SK-N-SH (cell line): Measurements from ENCODE around the gene BACE2. TPM values are rescaled to one million over a fixed set of nuclear protein-coding genes. Genes with fewer than 3 reads are reported as not detected.

Experiments used
- CTCF ChIA-PET: fragments of 300-600, 350-600 bp; formaldehyde crosslinking; extraction: SDS; loops from one replicate; lab custom pipeline; 2021; lab: Yijun Ruan, JAX
- POLR2A ChIA-PET: fragments of 350-600 bp; sonication (Branson Sonifier 250); formaldehyde crosslinking; extraction: SDS; loops from one replicate; lab custom pipeline; 2020; ENCODE audit warnings: antibody characterized with exemption, inconsistent platforms; lab: Yijun Ruan, JAX
- DNase-seq: peaks from one replicate; pipeline ENCODE4 v3.0.0; 2012
- H2AFZ ChIP-seq: fragments of 200-600 bp; sonication (generic); 2 replicates; pipeline ENCODE4 v1.8.1; 2016; ENCODE audit warnings: antibody characterized with exemption, mild to moderate bottlenecking, low read depth
- H3F3A ChIP-seq: fragments of 200-600 bp; sonication (generic); replicated peaks from 2 replicates; pipeline ENCODE3; 2016; ENCODE audit warnings: antibody characterized with exemption, mild to moderate bottlenecking; ENCODE audit not compliant: insufficient read depth
- H3K27ac ChIP-seq, 2 experiments: fragments of 200-500 bp in 1 of 2; fragments of 200-600 bp in 1 of 2; sonication (Bioruptor generic) in 1 of 2; sonication (generic), shearing (Covaris generic) in 1 of 2; 2 replicates each; pipeline versions ENCODE4 v1.5.1 to v1.6.1; 2014 to 2016; ENCODE audit warnings: low read depth in 2 of 2, inconsistent platforms in 1 of 2, low read length in 1 of 2, mild to moderate bottlenecking in 1 of 2, mixed read lengths in 1 of 2
- H3K27me3 ChIP-seq: fragments of 200-600 bp; sonication (generic), shearing (Covaris generic); 2 replicates; pipeline ENCODE4 v1.6.1; 2016; ENCODE audit warnings: mixed run types; ENCODE audit not compliant: insufficient read depth
- H3K36me3 ChIP-seq, 2 experiments: fragments of 200-500 bp in 1 of 2; fragments of 200-600 bp in 1 of 2; sonication (Bioruptor generic) in 1 of 2; sonication (generic) in 1 of 2; replicated peaks in 1 of 2; 2 replicates each; pipeline versions ENCODE3 to v1.5.1; 2014 to 2016; ENCODE audit warnings: low read length in 1 of 2, mild to moderate bottlenecking in 1 of 2; ENCODE audit not compliant: insufficient read depth in 2 of 2, control insufficient read depth in 1 of 2
- H3K4me1 ChIP-seq, 2 experiments: fragments of 200-500 bp in 1 of 2; fragments of 200-600 bp in 1 of 2; sonication (Bioruptor generic) in 1 of 2; sonication (generic), shearing (Covaris generic) in 1 of 2; 2 replicates each; pipeline versions ENCODE4 v1.5.1 to v1.6.1; 2014 to 2016; ENCODE audit warnings: low read depth in 1 of 2, low read length in 1 of 2, mixed run types in 1 of 2; ENCODE audit not compliant: insufficient read depth in 2 of 2, control insufficient read depth in 1 of 2
- H3K4me2 ChIP-seq: fragments of 200-600 bp; sonication (generic), shearing (Covaris generic); 2 replicates; pipeline ENCODE4 v1.6.1; 2017; ENCODE audit warnings: mixed run types
- H3K4me3 ChIP-seq, 2 experiments: fragments of 200-500 bp in 1 of 2; fragments of 200-600 bp in 1 of 2; sonication (Bioruptor generic) in 1 of 2; sonication (generic), shearing (Covaris generic) in 1 of 2; 2 replicates each; pipeline versions ENCODE4 v1.5.1 to v1.8.1; 2014 to 2016; ENCODE audit warnings: low read depth in 2 of 2, inconsistent platforms in 1 of 2, low read length in 1 of 2, mild to moderate bottlenecking in 1 of 2, mixed read lengths in 1 of 2, moderate library complexity in 1 of 2
- H3K79me2 ChIP-seq: fragments of 200-600 bp; sonication (generic); 2 replicates; pipeline ENCODE4 v1.8.1; 2017; ENCODE audit warnings: mild to moderate bottlenecking; ENCODE audit not compliant: insufficient read depth
- H3K9ac ChIP-seq: fragments of 200-600 bp; sonication (generic); 2 replicates; pipeline ENCODE4 v1.6.1; 2017; ENCODE audit warnings: mixed run types
- H3K9me2 ChIP-seq: fragments of 200-600 bp; sonication (generic); 2 replicates; pipeline ENCODE4 v1.6.1; 2017; ENCODE audit warnings: mixed run types
- H3K9me3 ChIP-seq: fragments of 200-600 bp; sonication (generic); 2 replicates; pipeline ENCODE4 v1.6.1; 2017; ENCODE audit warnings: mixed run types, mild to moderate bottlenecking, moderate library complexity
- H4K20me1 ChIP-seq: fragments of 200-600 bp; sonication (generic); 2 replicates; pipeline ENCODE4 v1.6.1; 2017; ENCODE audit warnings: mild to moderate bottlenecking, mixed run types; ENCODE audit not compliant: insufficient read depth
- ELF1 ChIP-seq: IDR thresholded peaks from 2 replicates; pipeline ENCODE4 v1.4.0; 2012
- EP300 ChIP-seq, 2 experiments: IDR thresholded peaks; 2 replicates each; pipeline versions ENCODE4 v1.4.0 to v1.6.1; 2012; ENCODE audit warnings: borderline replicate concordance in 1 of 2, low read depth in 1 of 2, low read length in 1 of 2
- EZH2phosphoT487 ChIP-seq: fragments of 200-600 bp; sonication (generic); IDR thresholded peaks from 2 replicates; pipeline ENCODE4 v1.6.1; 2017; ENCODE audit warnings: low read depth, mixed run types, mild to moderate bottlenecking, antibody characterized with exemption, moderate library complexity, borderline replicate concordance
- FOSL2 ChIP-seq: IDR thresholded peaks from 2 replicates; pipeline ENCODE4 v1.4.0; 2012; ENCODE audit warnings: low read depth, mild to moderate bottlenecking, moderate library complexity, borderline replicate concordance
- FOXM1 ChIP-seq: IDR thresholded peaks from 2 replicates; pipeline ENCODE4 v1.4.0; 2012; ENCODE audit warnings: low read depth, mild to moderate bottlenecking
- GABPA ChIP-seq: IDR thresholded peaks from 2 replicates; pipeline ENCODE4 v1.4.0; 2012; ENCODE audit warnings: low read depth, mild to moderate bottlenecking
- GATA2 ChIP-seq: sonication (generic); formaldehyde crosslinking; IDR thresholded peaks from 2 replicates; pipeline ENCODE4 v1.5.0; 2020; ENCODE audit warnings: mild to moderate bottlenecking, missing genetic modification reagents
- MEF2A ChIP-seq: IDR thresholded peaks from 2 replicates; pipeline ENCODE4 v1.4.0; 2012; ENCODE audit warnings: low read depth, borderline replicate concordance
- MXI1 ChIP-seq: IDR thresholded peaks from 2 replicates; pipeline ENCODE4 v1.6.1; 2012; ENCODE audit warnings: mild to moderate bottlenecking, low read depth, low read length, improper control_type of control experiment
- NFIC ChIP-seq: IDR thresholded peaks from 2 replicates; pipeline ENCODE4 v1.4.0; 2012; ENCODE audit warnings: borderline replicate concordance
- RAD21 ChIP-seq: IDR thresholded peaks from 2 replicates; pipeline ENCODE4 v1.6.1; 2012; ENCODE audit warnings: mild to moderate bottlenecking, low read length
- RCOR1 ChIP-seq: fragments of 150-350 bp; IDR thresholded peaks from 2 replicates; pipeline ENCODE4 v1.6.1; 2017; ENCODE audit warnings: antibody characterized with exemption, low read length
- RFX5 ChIP-seq: IDR thresholded peaks from 2 replicates; pipeline ENCODE4 v1.6.1; 2012; ENCODE audit warnings: mild to moderate bottlenecking, improper control_type of control experiment, low read length
- TCF12 ChIP-seq: IDR thresholded peaks from 2 replicates; pipeline ENCODE4 v1.4.0; 2012
- TEAD4 ChIP-seq: IDR thresholded peaks from 2 replicates; pipeline ENCODE4 v1.4.0; 2012; ENCODE audit warnings: mild to moderate bottlenecking, borderline replicate concordance; ENCODE audit not compliant: insufficient read depth
- WGBS: methylation state at CpG from one replicate; pipeline ENCODE4 v1.1.6; 2017; ENCODE audit warnings: low lambda C conversion rate; 5-methylcytosine and 5-hydroxymethylcytosine counted together
- polyA plus RNA-seq, 3 experiments: library from polyadenylated mRNA; depleted of rRNA; stranded (reverse); fragments of >200 nt; gene quantifications; 2 replicates each; pipeline ENCODE4 v1.2.3, GENCODE V29; 2012
- TF ChIP-seq, protein P1 (sequence below): IDR thresholded peaks from 2 replicates; pipeline ENCODE4; 2012
- TF ChIP-seq, protein P2 (sequence below): fragments of 200-600 bp; sonication (generic); IDR thresholded peaks from 2 replicates; pipeline ENCODE4 v1.6.1; 2017; ENCODE audit warnings: antibody characterized with exemption, mild to moderate bottlenecking, moderate library complexity
- TF ChIP-seq, protein P3 (sequence below): fragments of 150-350 bp; IDR thresholded peaks from 2 replicates; pipeline ENCODE4 v1.6.1; 2016; ENCODE audit warnings: mild to moderate bottlenecking, low read depth, low read length
- TF ChIP-seq, protein P4 (sequence below): IDR thresholded peaks from 2 replicates; pipeline ENCODE4 v1.4.0; 2012; ENCODE audit warnings: low read depth, borderline replicate concordance
- TF ChIP-seq, protein P5 (sequence below): IDR thresholded peaks from 2 replicates; pipeline ENCODE4 v1.4.0; 2012; ENCODE audit warnings: low read depth, borderline replicate concordance

BACE2 gene
- polyA plus RNA-seq, 1 of the 3 experiments (the other 2 are of a cell fraction), result 23.4 TPM

DNA sequence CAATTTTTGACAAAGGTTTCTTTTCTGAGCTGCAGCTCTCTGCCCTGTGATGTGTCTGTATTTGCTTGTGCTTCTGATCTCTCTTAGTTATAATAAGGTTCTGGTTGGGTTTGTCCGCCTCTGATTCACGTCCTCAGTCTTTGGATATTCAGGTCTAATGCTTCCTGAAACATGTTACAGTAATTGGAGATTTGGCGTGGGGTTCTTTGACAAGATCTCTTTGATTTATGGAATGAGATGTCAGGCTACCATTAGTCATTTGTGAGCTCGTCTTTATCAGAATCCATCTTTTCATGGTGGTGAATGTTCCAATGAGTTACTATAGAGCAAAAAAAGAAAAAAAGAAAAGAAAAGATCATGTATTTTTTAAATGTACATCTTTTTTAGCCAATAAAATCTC lies 62.5 kb downstream of the BACE2 start:
- TF ChIP-seq TEAD4, result no peak
- TF ChIP-seq, protein P1, sequence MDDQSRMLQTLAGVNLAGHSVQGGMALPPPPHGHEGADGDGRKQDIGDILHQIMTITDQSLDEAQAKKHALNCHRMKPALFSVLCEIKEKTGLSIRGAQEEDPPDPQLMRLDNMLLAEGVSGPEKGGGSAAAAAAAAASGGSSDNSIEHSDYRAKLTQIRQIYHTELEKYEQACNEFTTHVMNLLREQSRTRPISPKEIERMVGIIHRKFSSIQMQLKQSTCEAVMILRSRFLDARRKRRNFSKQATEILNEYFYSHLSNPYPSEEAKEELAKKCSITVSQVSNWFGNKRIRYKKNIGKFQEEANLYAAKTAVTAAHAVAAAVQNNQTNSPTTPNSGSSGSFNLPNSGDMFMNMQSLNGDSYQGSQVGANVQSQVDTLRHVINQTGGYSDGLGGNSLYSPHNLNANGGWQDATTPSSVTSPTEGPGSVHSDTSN, result peak; percentile 41; the same call in 1 of the 2 replicates
- Histone ChIP-seq H3K9me3 (no peaks in the 10 kb centered on the region), H3F3A (no peaks in the 10 kb centered on the region), H3K27ac (no peak overlapping the region), H4K20me1 (no peaks in the 10 kb centered on the region), H3K9ac (no peak overlapping the region), H3K9me2 (no peaks in the 10 kb centered on the region), H3K79me2 (no peaks in the 10 kb centered on the region), H3K4me3 (no peak overlapping the region), H2AFZ (no peak overlapping the region), H3K27me3 (no peaks in the 10 kb centered on the region), H3K4me2 (no peak overlapping the region), H3K4me1 (no peaks in the 10 kb centered on the region), H3K36me3 (no peaks in the 10 kb centered on the region)
- no peak for DNase-seq
- CTCF ChIA-PET, result no interaction called here
- POLR2A ChIA-PET, result no interaction called here
- 14% methylated on average over 4 of the region's 4 CpGs for WGBS

DNA sequence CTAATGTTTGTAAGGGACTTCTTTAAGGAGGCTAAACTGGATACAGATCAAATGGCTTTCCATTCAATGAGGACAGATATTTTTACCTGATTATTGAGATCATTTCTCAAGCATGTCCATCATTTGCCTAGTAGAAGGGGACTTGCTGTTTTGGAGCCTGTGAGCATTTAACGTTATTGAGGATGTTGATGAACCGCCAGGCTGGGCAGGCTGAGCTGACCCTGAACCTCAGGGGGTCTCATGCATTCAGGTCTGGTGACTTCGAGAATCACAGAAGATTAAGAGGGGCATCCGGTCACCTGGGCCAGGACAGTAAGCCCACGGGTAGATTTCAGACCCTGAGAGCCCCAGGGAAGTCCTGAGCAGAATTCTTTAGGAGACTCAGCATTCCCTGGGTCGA lies 63.1 kb downstream of the BACE2 start:
- H3K36me3 ChIP-seq, result no peaks in the 10 kb centered on the region
- H3K9me2 ChIP-seq, result no peaks in the 10 kb centered on the region
- TF ChIP-seq, protein P2, sequence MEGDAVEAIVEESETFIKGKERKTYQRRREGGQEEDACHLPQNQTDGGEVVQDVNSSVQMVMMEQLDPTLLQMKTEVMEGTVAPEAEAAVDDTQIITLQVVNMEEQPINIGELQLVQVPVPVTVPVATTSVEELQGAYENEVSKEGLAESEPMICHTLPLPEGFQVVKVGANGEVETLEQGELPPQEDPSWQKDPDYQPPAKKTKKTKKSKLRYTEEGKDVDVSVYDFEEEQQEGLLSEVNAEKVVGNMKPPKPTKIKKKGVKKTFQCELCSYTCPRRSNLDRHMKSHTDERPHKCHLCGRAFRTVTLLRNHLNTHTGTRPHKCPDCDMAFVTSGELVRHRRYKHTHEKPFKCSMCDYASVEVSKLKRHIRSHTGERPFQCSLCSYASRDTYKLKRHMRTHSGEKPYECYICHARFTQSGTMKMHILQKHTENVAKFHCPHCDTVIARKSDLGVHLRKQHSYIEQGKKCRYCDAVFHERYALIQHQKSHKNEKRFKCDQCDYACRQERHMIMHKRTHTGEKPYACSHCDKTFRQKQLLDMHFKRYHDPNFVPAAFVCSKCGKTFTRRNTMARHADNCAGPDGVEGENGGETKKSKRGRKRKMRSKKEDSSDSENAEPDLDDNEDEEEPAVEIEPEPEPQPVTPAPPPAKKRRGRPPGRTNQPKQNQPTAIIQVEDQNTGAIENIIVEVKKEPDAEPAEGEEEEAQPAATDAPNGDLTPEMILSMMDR, result no peak
- TF ChIP-seq, protein P1, result no peak
- TF ChIP-seq MEF2A (no peak), RFX5 (no peak), RAD21 (no peak), EP300 (IDR thresholded peaks at IDR 0.05; ENCODE audit: borderline replicate concordance in 1 of 2, low read depth in 1 of 2, low read length in 1 of 2) (no peak), GATA2 (CRISPR knock-in tag) (no peak), EZH2phosphoT487 (no peak), GABPA (no peak), NFIC (no peak), FOXM1 (no peak), FOSL2 (no peak), MXI1 (no peak), ELF1 (no peak), RCOR1 (no peak), TCF12 (no peak)
- TF ChIP-seq, protein P3, sequence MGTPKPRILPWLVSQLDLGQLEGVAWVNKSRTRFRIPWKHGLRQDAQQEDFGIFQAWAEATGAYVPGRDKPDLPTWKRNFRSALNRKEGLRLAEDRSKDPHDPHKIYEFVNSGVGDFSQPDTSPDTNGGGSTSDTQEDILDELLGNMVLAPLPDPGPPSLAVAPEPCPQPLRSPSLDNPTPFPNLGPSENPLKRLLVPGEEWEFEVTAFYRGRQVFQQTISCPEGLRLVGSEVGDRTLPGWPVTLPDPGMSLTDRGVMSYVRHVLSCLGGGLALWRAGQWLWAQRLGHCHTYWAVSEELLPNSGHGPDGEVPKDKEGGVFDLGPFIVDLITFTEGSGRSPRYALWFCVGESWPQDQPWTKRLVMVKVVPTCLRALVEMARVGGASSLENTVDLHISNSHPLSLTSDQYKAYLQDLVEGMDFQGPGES, result no peak
- TF ChIP-seq, protein P4, sequence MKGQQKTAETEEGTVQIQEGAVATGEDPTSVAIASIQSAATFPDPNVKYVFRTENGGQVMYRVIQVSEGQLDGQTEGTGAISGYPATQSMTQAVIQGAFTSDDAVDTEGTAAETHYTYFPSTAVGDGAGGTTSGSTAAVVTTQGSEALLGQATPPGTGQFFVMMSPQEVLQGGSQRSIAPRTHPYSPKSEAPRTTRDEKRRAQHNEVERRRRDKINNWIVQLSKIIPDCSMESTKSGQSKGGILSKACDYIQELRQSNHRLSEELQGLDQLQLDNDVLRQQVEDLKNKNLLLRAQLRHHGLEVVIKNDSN, result no peak
- TF ChIP-seq, protein P5, sequence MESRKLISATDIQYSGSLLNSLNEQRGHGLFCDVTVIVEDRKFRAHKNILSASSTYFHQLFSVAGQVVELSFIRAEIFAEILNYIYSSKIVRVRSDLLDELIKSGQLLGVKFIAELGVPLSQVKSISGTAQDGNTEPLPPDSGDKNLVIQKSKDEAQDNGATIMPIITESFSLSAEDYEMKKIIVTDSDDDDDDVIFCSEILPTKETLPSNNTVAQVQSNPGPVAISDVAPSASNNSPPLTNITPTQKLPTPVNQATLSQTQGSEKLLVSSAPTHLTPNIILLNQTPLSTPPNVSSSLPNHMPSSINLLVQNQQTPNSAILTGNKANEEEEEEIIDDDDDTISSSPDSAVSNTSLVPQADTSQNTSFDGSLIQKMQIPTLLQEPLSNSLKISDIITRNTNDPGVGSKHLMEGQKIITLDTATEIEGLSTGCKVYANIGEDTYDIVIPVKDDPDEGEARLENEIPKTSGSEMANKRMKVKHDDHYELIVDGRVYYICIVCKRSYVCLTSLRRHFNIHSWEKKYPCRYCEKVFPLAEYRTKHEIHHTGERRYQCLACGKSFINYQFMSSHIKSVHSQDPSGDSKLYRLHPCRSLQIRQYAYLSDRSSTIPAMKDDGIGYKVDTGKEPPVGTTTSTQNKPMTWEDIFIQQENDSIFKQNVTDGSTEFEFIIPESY, result no peak
- TF ChIP-seq, all 33 proteins: peak for 0
- Histone ChIP-seq H3K4me1 (no peaks in the 10 kb centered on the region), H3K27me3 (no peaks in the 10 kb centered on the region), H3K4me2 (no peak overlapping the region), H3K27ac (no peak overlapping the region), H3K9ac (no peak overlapping the region), H3K4me3 (no peak overlapping the region), H3F3A (no peaks in the 10 kb centered on the region), H4K20me1 (no peaks in the 10 kb centered on the region), H3K79me2 (no peaks in the 10 kb centered on the region), H2AFZ (no peak overlapping the region), H3K9me3 (no peaks in the 10 kb centered on the region)
- no peak for DNase-seq
- ChIA-PET CTCF (no interaction called here), POLR2A (no interaction called here)
- 47% methylated on average over 3 of the region's 6 CpGs for WGBS
